HG03196 (cell line): ENCODE data around the gene BAIAP3.

Source experiments
- ATAC-seq: cut with Tn5 transposase; IDR thresholded peaks from one replicate; pipeline ENCODE4 v1.9.1; 2021; ENCODE audit not compliant: unreplicated experiment

Gene BAIAP3

DNA sequence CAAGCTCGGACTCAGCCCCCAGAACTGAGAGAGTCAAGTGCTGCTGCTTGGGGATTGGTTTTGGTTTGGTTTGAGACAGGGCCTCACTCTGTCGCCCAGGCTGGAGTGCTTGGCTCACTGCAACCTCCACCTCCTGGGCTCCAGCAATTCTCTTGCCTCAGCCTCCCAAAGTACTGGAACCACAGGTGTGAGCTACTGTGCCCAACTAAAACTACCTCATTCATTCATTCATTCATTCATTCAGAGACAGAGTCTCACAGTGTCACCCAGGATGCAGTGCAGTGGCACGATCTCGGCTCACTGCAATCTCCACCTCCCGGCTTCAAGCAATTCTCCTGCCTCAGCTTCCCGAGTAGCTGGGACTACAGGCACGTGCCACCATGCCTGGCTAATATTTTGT is 56.3 kb downstream of the BAIAP3 start:
- ATAC-seq, result no peak

DNA sequence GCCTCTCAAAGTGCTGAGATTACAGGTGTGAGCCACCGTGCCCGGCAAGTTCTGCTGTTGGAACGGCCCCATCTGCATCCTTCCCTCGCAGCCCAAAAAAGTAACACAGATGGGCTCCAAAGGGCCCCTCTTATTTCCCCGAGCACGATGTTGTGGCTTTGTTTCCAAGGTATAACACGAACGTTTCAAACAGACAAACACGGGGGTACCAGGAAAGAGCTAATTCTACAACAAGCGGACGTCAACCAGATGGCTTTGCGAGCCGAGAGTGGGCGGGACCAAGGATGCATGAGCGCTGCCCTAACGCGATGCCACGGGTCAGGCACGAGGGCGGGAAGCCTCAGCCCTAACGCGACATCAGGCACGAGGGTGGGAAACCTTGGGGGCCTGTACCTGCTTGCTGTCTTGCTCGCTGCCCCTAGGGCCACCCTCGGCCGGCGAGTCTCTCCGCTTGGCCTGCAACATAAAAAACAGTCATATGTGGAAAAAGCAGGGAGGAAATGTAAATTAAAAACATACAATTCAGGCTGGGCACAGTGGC is 56.9 kb downstream of the BAIAP3 start:
- no peak for ATAC-seq

GRCh38 chr16:1392826-1393225 is 59.4 kb downstream of the BAIAP3 start:
- no peak for ATAC-seq

- ATAC-seq, result no peak
Observed at GRCh38 chr16:1393613-1394176, 60.2 kb downstream of the BAIAP3 start.

DNA sequence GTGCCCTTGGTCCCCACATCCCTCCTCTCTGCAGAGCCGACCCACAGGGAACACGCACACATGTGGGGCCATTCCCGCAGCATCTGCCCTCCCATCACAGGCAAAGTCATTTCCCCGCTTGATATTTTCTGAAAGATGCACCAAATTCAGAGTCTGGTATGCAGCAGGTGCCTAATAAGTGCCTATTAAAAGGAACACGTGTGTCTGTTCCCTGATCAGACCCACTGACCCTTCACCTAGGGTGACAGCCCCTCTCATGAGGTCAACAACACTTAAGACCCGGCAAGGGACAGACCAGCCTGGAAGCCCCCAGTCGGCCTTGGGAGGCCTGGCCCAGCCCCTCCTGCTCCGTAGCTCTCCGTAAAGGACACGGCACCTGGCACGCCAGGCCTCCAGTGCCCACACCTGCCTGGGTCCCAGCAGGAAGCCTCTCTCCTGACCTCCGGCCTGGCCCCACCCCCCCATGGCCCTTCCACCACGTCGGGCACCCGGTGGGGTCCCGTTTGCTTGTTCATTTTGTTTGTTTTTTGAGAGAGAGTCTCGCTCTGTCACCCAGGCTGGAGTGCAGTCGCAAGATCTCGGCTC is 61.0 kb downstream of the BAIAP3 start:
- ATAC-seq, result no peak

GRCh38 chr16:1395444-1396031 is 62.1 kb downstream of the BAIAP3 start:
- no peak for ATAC-seq

- no peak for ATAC-seq
Observed at GRCh38 chr16:1397779-1398178, 64.3 kb downstream of the BAIAP3 start.

- no peak for ATAC-seq
Observed at GRCh38 chr16:1398351-1398750, 64.9 kb downstream of the BAIAP3 start.
